Fibroblast of mammary gland (primary cell): ENCODE measurements around the gene SMIM30.

Experiments used
- DNase-seq: peaks from one replicate; pipeline ENCODE4 v3.0.0-alpha.2; 2010; ENCODE audit warnings: low read depth
- H3K4me3 ChIP-seq: 2 replicates; pipeline ENCODE4 v1.5.1; 2011; ENCODE audit warnings: low read depth, mild to moderate bottlenecking, low read length, moderate library complexity; ENCODE audit not compliant: control insufficient read depth
- CTCF ChIP-seq: conservative IDR thresholded peaks from 2 replicates; pipeline ENCODE4 v1.5.1; 2011; ENCODE audit warnings: low read depth, low read length, inconsistent platforms; ENCODE audit not compliant: control insufficient read depth, insufficient read depth

Gene SMIM30

GRCh38 chr7:113131367-113131766, 13.0 kb upstream of the SMIM30 start:
- H3K4me3 ChIP-seq = no peak overlapping the region
- DNase-seq = no peak
- no peak for TF ChIP-seq CTCF

GRCh38 chr7:113128031-113128430, 9.7 kb upstream of the SMIM30 start:
- H3K4me3 ChIP-seq = no peak overlapping the region
- TF ChIP-seq CTCF = no peak
- peak; percentile 59 for DNase-seq

- TF ChIP-seq CTCF = no peak
- no peak overlapping the region for H3K4me3 ChIP-seq
- no peak for DNase-seq
Observed at GRCh38 chr7:113125728-113126127, 7.4 kb upstream of the SMIM30 start.

- no peak for TF ChIP-seq CTCF
- DNase-seq = no peak
- H3K4me3 ChIP-seq = no peak overlapping the region
Observed at GRCh38 chr7:113122744-113123143, 4.4 kb upstream of the SMIM30 start.

GRCh38 chr7:113120647-113121046, 2.3 kb upstream of the SMIM30 start:
- TF ChIP-seq CTCF = no peak
- peak; percentile 34 for DNase-seq
- H3K4me3 ChIP-seq = no peak overlapping the region

- no peak for DNase-seq
- TF ChIP-seq CTCF = no peak
Observed at GRCh38 chr7:113119429-113119828, 1.1 kb upstream of the SMIM30 start.

GRCh38 chr7:113117374-113117774, 980 bp downstream of the SMIM30 start:
- DNase-seq = peak; percentile 7
- peak overlapping the region; percentile 96 for H3K4me3 ChIP-seq

More at GRCh38 chr7:113119429-113119828, 1.1 kb upstream of the SMIM30 start:
- H3K4me3 ChIP-seq = no peak overlapping the region
